CD4-positive, alpha-beta T cell treated with Interleukin-10 for 1 hour (primary cell): ENCODE data around the gene KNDC1.
"Not testable (repeated sequence)": the region's sequence is repeated elsewhere in the genome, so short reads cannot be mapped to it uniquely, and the experiment has no call there.

Experiments used
- DNase-seq: peaks from one replicate; pipeline ENCODE4 v3.0.0-alpha.2; 2020

KNDC1 gene

GRCh38 chr10:133142523-133143199, 17.4 kb upstream of the KNDC1 start:
- no peak for DNase-seq

DNA sequence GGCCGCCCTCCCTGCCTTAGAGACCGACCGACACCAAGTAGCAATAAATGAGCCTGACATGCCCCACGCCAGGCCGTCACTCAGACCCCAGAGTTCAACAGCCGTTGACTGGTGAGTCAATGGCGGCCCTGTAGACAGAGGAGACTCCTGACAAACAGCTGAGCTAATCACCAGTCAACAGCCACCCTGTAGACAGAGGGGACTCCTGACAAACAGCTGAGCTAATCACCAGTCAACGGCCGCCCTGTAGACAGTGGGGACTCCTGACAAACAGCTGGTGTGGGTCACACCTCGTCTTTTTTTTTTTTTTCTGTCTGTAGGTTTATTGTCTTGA, 16.9 kb upstream of the KNDC1 start:
- no peak for DNase-seq

GRCh38 chr10:133143546-133143945, 16.5 kb upstream of the KNDC1 start:
- no peak for DNase-seq

DNA sequence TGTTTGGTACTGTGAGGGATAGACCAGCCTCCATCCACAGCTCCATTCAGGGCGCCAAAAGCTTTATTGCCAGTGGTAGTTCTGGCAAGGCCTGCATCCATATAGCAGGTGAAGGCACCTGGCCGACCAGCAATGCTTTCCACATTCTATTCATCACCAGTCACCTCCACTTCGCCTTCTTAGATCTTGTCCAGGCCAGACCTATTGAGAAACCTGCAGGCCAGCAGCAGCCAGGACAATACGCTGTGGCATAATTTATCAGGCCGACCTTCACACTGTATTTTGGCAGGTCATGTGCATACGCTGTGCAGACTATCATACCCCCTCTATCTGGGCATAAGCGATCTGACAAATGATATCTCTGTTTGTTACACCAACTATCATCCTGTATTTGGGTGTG, 15.2 kb upstream of the KNDC1 start:
- no peak for DNase-seq

GRCh38 chr10:133150226-133150625, 9.8 kb upstream of the KNDC1 start:
- no peak for DNase-seq

- no peak for DNase-seq
These were observed 9.4 kb upstream of the KNDC1 start for GRCh38 chr10:133150656-133151055.

DNA sequence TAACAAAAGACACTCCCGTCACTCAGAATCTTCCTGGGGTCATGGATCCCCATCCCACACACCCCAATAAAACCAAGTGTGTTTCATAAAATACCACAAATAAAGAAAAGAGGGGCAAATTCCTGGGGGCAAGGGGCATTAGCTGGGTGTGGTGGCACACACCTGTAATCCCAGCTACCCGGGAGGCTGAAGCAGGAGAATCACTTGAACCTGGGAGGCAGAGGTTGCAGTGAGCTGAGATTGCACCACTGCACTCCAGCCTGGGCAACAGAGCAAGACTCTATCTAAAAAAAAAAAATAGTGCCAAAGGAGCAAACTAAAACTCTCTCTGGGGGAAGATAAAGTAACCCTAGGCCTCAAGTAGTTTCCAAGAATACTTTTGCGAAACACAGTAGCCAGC, 8.9 kb upstream of the KNDC1 start:
- not testable (repeated sequence) for DNase-seq

GRCh38 chr10:133151543-133151972, 8.5 kb upstream of the KNDC1 start:
- DNase-seq: no peak

- DNase-seq: no peak
These were observed 5.6 kb upstream of the KNDC1 start for GRCh38 chr10:133154411-133154810.

GRCh38 chr10:133154996-133155778, 4.8 kb upstream of the KNDC1 start:
- DNase-seq: no peak

DNA sequence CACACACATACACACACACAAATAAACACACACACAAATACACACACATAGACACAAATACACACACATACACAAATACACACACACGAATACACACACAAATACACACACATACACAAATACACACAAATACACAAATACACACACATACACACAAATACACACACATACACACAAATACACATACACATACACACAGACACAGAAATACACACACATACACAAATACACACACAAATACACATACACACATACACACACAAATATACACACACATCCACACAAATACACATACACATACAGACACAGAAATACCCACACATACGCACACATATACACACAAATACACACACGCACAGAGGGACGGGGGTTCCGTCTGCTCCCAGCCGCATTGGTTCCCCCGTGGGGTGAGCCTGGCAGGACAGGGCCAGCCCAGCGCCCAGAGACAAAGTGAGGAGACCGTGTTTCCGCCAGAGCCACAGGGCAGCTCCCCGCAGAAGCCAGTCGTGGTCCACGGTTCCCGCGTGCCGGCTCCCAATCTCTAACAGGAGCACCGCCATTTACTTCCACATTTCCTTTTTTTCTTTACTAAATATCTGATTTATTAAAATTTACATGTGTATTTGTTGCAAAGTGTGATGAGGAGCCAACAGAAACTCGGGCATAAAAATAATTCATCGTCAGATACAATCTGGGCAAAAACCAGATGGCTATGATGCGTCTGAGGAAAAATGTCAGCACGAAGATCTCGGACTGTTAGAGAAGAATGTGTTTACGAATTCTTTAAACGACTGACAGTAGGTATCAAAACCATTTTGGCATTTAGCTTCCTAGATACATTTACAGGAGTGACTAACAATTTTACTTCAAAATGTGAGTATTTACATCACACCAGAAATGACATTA, 3.1 kb upstream of the KNDC1 start:
- DNase-seq: no peak

- no peak for DNase-seq
These were observed 2.2 kb upstream of the KNDC1 start for GRCh38 chr10:133157662-133158436.

- DNase-seq: no peak
These were observed 1.6 kb upstream of the KNDC1 start for GRCh38 chr10:133158437-133158755.

DNA sequence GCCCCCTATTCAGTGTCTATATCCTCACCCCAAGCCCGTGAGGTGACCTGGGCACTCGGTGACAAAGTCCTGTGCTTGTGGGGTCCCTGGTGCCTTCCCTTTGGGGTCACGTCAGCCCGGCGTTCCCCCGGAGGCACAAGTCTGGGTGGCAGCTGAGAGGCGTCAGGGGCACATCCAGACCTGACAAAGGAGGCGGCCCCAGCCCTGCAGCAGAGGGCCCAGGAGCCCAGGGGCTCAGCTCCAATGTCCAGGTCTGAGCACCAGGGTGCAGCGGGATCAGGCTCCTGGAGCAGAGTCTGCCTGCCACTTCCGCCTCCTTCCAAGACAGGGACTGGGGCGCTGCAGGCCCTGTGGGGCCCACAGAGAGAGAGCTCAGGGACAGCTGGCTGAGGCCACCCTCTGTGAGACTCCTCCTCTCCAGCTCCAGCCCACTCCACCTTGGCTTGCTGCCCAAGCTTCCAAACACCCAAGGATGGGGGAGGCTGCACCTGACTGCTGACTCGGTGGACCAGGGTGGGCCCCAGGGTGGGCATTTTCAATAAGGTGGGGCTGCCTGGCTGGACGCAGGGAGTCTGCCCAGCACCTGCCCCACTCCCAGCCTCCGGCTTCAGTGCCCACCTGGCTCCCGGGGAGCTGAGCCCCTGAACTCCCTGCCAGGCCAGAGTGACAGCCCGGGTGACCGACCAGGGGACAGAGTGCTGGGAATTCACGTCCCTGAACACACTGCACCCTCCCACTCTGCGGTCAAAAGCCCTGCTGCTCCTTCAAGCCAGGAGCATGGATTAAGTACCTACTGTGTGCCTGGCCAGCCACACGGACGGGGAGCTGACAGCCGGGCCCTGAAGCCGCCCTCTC, 1.0 kb upstream of the KNDC1 start:
- DNase-seq: no peak

DNA sequence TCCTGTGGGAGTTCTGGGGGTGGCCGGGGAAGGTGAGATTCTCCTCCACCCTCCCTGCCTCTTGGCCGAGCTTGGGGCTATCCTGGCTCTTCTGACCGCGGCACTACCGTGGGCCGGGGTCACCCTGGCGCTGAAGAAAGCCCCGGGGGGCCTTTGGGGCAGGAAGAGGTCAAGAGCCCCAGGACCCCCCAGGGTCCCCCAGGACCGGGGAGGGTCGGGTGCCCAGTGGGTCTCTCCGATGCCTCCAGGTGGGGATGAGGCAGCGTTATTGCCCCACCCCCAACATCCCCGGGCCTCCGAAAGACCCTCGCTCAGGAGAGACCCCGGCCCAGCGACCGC, 439 bp upstream of the KNDC1 start:
- no peak for DNase-seq

DNA sequence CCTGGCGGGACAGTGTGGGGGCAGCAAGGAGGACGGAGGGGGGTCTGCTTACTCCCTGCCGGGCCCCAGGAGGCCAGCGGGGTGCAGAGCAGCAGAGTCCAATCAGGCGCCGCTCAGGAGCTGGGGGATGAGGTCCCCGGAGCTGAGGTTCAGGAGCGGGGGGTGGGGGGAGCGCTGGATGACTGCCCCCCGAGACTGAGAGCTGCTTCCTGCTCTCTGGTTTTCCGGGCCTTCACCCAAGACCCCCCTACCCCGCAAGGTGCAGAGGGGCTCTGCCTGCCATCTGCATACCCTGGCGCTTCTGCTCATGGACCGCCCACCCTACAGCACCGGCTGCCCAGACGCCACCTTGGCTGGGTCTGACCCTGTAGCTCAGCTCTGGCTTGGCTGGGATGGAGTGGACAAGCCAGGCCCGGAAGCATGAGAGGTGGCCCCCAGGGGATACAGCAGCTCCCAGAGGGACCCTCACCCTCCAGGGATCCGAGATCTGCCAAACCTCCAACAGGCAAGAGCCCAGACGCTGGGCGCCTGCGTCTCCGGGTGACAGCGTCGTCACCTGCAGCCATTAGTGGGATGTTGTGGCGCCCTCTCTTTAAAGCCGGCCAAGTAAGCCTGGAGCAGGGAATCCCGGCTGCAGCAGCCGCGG, 930 bp downstream of the KNDC1 start:
- no peak for DNase-seq

DNA sequence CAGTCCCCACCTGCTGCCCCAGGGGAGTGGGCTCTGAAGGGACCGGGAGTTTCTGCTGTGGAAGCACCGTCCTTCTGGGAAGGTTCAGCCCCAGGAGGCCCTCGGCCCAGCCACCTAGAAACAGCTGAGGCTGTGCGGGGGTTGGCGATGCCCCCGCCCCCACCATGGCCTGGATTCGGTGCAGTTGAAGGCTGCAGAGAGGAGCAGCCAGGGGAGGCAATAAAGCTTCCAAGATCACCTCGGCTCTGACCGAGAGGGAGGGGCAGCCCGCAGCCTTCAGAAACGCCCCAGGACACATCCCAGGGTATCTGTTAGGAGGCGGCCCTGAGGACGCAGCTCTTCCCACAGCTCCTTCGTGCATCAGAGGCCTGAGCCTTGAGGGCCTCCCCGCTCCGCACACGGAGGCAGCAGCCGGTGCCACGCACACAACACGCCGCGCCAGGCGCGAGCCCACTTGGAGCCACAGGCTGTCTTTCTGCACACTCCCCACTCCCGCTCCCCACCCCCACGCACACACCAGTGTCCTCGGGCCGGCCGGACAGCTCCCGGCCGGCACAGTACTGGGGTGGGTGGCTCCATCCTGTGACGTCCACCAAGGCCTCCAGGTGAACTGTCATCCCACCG, 1.6 kb downstream of the KNDC1 start:
- DNase-seq: no peak

- no peak for DNase-seq
These were observed 2.3 kb downstream of the KNDC1 start for GRCh38 chr10:133162178-133162909.

- no peak for DNase-seq
These were observed 3.2 kb downstream of the KNDC1 start for GRCh38 chr10:133162910-133163856.
